ENCODE results near the gene ECHS1. TPM values are rescaled to one million over a fixed set of nuclear protein-coding genes. Genes with fewer than 3 reads are reported as not detected.
A peak's percentile ranks its signal among the peaks of the same experiment; 100 is the strongest.

The ECHS1 gene
- total and polyA plus RNA-seq, 5 donors from 2014 or later: 16.9 to 91.7 (median 87.8) TPM

DNA sequence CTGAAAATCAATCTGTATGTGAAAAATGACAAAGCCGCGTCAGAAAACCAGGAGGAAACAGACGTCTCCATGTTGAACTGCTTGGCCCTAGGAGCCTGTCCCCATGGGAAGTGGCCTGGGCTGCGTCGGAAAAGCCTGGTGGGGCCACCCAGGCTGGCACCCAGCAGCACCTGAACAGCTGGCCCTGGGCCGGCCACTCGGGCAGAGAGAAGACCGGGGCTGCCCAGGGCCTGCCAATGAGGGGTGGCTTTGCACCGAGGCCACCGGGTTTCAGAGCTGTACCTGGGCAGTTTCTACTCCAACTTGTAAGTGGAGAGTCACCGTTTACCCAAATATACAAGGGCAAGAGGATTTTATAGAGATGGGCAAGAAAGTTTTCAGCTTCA, 14.2 kb downstream of the ECHS1 start:
- ATAC-seq (ENCODE audit: low read depth in 2 of 2) (no peak), DNase-seq (no peak)
- Mint-ChIP-seq H3K27me3 (no peaks in the 10 kb centered on the region), H3K4me3 (peak overlapping the region in 2 of 4 donors; percentile 48 to 70), H3K27ac (no peak overlapping the region), H3K9me3 (no peaks in the 10 kb centered on the region), H3K4me1 (peaks cover 0 to 22% (median 7%) of the 10 kb centered on the region in 4 donors), H3K36me3 (peaks cover 15% of the 10 kb centered on the region)
- peaks cover 18% of the 10 kb centered on the region for H3K4me1 ChIP-seq (ENCODE audit: control insufficient read depth, insufficient read depth, low read length, poor library complexity, severe bottlenecking)
- H3K27ac ChIP-seq (ENCODE audit: insufficient read depth, low read length, poor library complexity, severe bottlenecking): no peak overlapping the region
- no peaks in the 10 kb centered on the region for H3K27me3 ChIP-seq (ENCODE audit: control insufficient read depth, insufficient read depth, low read length)
- H3K36me3 ChIP-seq (ENCODE audit: control insufficient read depth, insufficient read depth, low read length): peaks cover 3% of the 10 kb centered on the region
- H3K4me3 ChIP-seq (ENCODE audit: low read depth, low read length): no peak overlapping the region
- no peaks in the 10 kb centered on the region for H3K9me3 ChIP-seq (ENCODE audit: control insufficient read depth in 2 of 2, low read length in 2 of 2)

DNA sequence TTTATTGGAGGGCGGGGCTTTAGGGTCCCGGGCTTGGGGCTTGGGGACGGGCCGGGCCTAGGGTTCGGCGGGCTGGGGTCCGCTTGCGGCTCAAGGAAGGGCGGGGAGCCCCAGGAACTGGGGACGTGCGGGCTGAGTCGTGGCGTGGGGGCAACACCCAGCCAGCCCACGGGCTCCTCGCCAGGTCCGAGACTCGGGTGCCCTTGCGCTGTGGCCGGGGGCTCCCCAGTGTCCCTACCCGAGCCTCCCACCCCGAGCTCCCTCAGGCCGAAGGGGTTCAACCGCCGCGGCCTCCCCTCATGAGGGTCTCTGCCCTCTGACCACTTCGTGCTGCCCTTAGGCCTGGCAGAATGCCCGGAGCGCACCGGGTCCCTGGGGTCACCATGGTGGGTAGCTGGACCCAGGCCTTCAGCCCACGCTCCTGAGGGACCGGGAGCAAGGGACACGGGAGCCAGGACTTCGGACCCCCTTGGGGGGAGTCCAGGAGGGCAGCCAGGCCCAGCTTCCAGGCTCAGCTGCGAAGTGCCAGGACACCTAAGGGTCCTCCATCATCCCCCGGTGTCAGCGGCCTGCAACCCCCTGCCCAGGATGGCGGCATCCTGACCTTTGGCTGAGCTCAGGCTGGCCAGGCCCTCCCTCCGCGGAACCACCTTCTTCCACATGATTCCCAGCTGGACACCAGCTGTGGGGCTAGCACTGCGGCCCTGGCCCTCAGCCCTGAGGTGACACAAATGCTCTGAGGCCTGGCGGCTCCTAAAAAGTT, 14.8 kb downstream of the ECHS1 start:
- Histone ChIP-seq H3K27ac (ENCODE audit: insufficient read depth, low read length, poor library complexity, severe bottlenecking) (no peak overlapping the region), H3K27me3 (ENCODE audit: control insufficient read depth, insufficient read depth, low read length) (no peaks in the 10 kb centered on the region), H3K9me3 (ENCODE audit: control insufficient read depth in 2 of 2, low read length in 2 of 2) (no peaks in the 10 kb centered on the region), H3K4me1 (ENCODE audit: control insufficient read depth, insufficient read depth, low read length, poor library complexity, severe bottlenecking) (peaks cover 18% of the 10 kb centered on the region), H3K36me3 (ENCODE audit: control insufficient read depth, insufficient read depth, low read length) (peaks cover 3% of the 10 kb centered on the region), H3K4me3 (ENCODE audit: low read depth, low read length) (no peak overlapping the region)
- DNase-seq (no peak), ATAC-seq (ENCODE audit: low read depth in 2 of 2) (no peak)
- H3K9me3 Mint-ChIP-seq: no peaks in the 10 kb centered on the region
- peak overlapping the region in 2 of 4 donors; percentile 46 to 70 for H3K4me3 Mint-ChIP-seq
- no peak overlapping the region for H3K27ac Mint-ChIP-seq
- peaks cover 14% of the 10 kb centered on the region for H3K36me3 Mint-ChIP-seq
- H3K4me1 Mint-ChIP-seq: peaks cover 0 to 22% (median 7%) of the 10 kb centered on the region in 4 donors
- no peaks in the 10 kb centered on the region for H3K27me3 Mint-ChIP-seq

GRCh38 chr10:133357285-133358161, 15.6 kb downstream of the ECHS1 start, which contains the start of gene FUOM:
Gene FUOM, minus strand, starts transcription at chr10:133358019. Its CDS starts 12 bp downstream, at chr10:133358007.
- Mint-ChIP-seq H3K27ac (peak within 1 kb of the TSS in 1 of 3 donors; percentile 73), H3K27me3 (peaks cover under 1% of the 10 kb centered on the region), H3K9me3 (no peaks in the 10 kb centered on the region), H3K36me3 (peaks cover 12% of the 10 kb centered on the region), H3K4me1 (peaks cover 0 to 22% (median 7%) of the 10 kb centered on the region in 4 donors), H3K4me3 (peak within 1 kb of the TSS in 3 of 4 donors; percentile 76 to 85 (median 78))
- DNase-seq (peak; percentile 68 to 72 (median 69)), ATAC-seq (ENCODE audit: low read depth in 2 of 2) (peak; percentile 83)
- Histone ChIP-seq H3K27ac (ENCODE audit: insufficient read depth, low read length, poor library complexity, severe bottlenecking) (peak within 1 kb of the TSS; percentile 51), H3K4me3 (ENCODE audit: low read depth, low read length) (no peak within 1 kb of the TSS), H3K36me3 (ENCODE audit: control insufficient read depth, insufficient read depth, low read length) (no peaks in the 10 kb centered on the region), H3K9me3 (ENCODE audit: control insufficient read depth in 2 of 2, low read length in 2 of 2) (no peaks in the 10 kb centered on the region), H3K4me1 (ENCODE audit: control insufficient read depth, insufficient read depth, low read length, poor library complexity, severe bottlenecking) (peaks cover 18% of the 10 kb centered on the region), H3K27me3 (ENCODE audit: control insufficient read depth, insufficient read depth, low read length) (no peaks in the 10 kb centered on the region)

GRCh38 chr10:133356549-133357284, 16.4 kb downstream of the ECHS1 start:
- Mint-ChIP-seq H3K4me3 (peak overlapping the region in 3 of 4 donors; percentile 69 to 85 (median 78)), H3K4me1 (peaks cover 0 to 17% (median 6%) of the 10 kb centered on the region in 4 donors), H3K36me3 (peaks cover 4% of the 10 kb centered on the region), H3K9me3 (no peaks in the 10 kb centered on the region), H3K27ac (peak overlapping the region in 2 of 3 donors; percentile 56 to 73), H3K27me3 (peaks cover 4% of the 10 kb centered on the region)
- ATAC-seq (ENCODE audit: low read depth in 2 of 2) (no peak), DNase-seq (no peak)
- no peaks in the 10 kb centered on the region for H3K9me3 ChIP-seq (ENCODE audit: control insufficient read depth in 2 of 2, low read length in 2 of 2)
- no peaks in the 10 kb centered on the region for H3K36me3 ChIP-seq (ENCODE audit: control insufficient read depth, insufficient read depth, low read length)
- H3K4me3 ChIP-seq (ENCODE audit: low read depth, low read length): no peak overlapping the region
- no peaks in the 10 kb centered on the region for H3K27me3 ChIP-seq (ENCODE audit: control insufficient read depth, insufficient read depth, low read length)
- H3K4me1 ChIP-seq (ENCODE audit: control insufficient read depth, insufficient read depth, low read length, poor library complexity, severe bottlenecking): peaks cover 18% of the 10 kb centered on the region
- H3K27ac ChIP-seq (ENCODE audit: insufficient read depth, low read length, poor library complexity, severe bottlenecking): no peak overlapping the region

GRCh38 chr10:133355991-133356390, 17.2 kb downstream of the ECHS1 start:
- Mint-ChIP-seq H3K4me1 (peaks cover 0 to 10% (median 3%) of the 10 kb centered on the region in 4 donors), H3K9me3 (no peaks in the 10 kb centered on the region), H3K4me3 (peak overlapping the region; percentile 70 to 79 (median 75)), H3K27me3 (peaks cover 4% of the 10 kb centered on the region), H3K27ac (no peak overlapping the region), H3K36me3 (no peaks in the 10 kb centered on the region)
- Histone ChIP-seq H3K36me3 (ENCODE audit: control insufficient read depth, insufficient read depth, low read length) (no peaks in the 10 kb centered on the region), H3K4me1 (ENCODE audit: control insufficient read depth, insufficient read depth, low read length, poor library complexity, severe bottlenecking) (peaks cover 18% of the 10 kb centered on the region), H3K4me3 (ENCODE audit: low read depth, low read length) (no peak overlapping the region), H3K27ac (ENCODE audit: insufficient read depth, low read length, poor library complexity, severe bottlenecking) (no peak overlapping the region), H3K27me3 (ENCODE audit: control insufficient read depth, insufficient read depth, low read length) (no peaks in the 10 kb centered on the region), H3K9me3 (ENCODE audit: control insufficient read depth in 2 of 2, low read length in 2 of 2) (no peaks in the 10 kb centered on the region)
- DNase-seq (no peak), ATAC-seq (ENCODE audit: low read depth in 2 of 2) (no peak)

DNA sequence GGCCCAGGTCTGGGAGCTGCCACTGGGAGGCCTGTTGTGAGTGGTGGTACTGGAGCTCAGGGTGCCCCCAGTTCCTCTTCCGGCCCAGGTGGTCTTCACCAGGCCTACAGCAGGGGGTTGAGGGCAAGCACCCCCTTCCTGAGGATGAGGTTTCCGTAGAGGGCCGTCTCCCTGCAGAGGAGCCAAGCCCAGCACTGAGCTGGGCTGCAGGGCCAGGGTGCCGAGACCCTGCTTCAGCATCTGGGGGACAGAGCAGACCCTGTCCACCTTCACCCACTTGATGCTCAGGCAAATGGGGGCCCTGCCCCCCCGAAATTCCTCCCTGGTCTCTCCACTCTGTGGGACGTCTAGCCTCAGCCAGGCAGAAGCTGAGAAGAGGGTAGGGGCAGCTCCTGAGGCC, 17.9 kb downstream of the ECHS1 start:
- no peak overlapping the region for H3K27ac ChIP-seq (ENCODE audit: insufficient read depth, low read length, poor library complexity, severe bottlenecking)
- Mint-ChIP-seq H3K27me3 (peaks cover 4% of the 10 kb centered on the region), H3K9me3 (no peaks in the 10 kb centered on the region), H3K27ac (no peak overlapping the region), H3K4me3 (no peak overlapping the region), H3K36me3 (no peaks in the 10 kb centered on the region), H3K4me1 (peaks cover 0 to 9% (median 2%) of the 10 kb centered on the region in 4 donors)
- DNase-seq (no peak), ATAC-seq (ENCODE audit: low read depth in 2 of 2) (no peak)
- no peaks in the 10 kb centered on the region for H3K36me3 ChIP-seq (ENCODE audit: control insufficient read depth, insufficient read depth, low read length)
- H3K4me3 ChIP-seq (ENCODE audit: low read depth, low read length): no peak overlapping the region
- no peaks in the 10 kb centered on the region for H3K27me3 ChIP-seq (ENCODE audit: control insufficient read depth, insufficient read depth, low read length)
- H3K9me3 ChIP-seq (ENCODE audit: control insufficient read depth in 2 of 2, low read length in 2 of 2): no peaks in the 10 kb centered on the region
- H3K4me1 ChIP-seq (ENCODE audit: control insufficient read depth, insufficient read depth, low read length, poor library complexity, severe bottlenecking): peaks cover 18% of the 10 kb centered on the region

DNA sequence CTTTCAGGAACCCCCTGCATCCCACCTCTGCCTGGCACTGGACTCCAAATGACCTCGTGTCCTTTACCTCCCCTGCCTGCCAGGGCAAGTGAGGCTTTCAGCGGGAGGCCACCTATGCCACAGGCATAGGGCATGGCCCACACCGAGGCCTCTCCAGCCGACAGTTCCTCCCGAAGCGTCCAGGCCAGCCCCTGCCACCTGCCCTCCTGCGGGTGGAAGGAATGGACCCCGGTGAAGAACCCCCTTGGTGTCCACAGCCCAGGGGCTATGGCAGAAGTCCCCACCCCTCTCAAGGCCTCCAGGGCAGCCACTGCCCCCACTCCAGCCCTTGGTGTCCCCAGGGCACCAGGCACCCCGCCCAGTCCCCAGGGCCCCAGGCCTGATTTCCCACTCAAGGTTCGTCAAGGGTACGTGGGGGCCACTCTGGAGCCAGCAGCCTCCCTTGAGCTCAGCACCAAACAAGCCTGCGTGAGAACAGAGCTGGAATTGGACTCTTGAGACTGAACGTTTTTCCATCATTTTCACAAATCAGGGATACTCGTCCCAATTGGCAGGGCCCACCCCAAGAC, 18.4 kb downstream of the ECHS1 start:
- peaks cover 0 to 9% (median 0%) of the 10 kb centered on the region in 4 donors for H3K4me1 Mint-ChIP-seq
- no peaks in the 10 kb centered on the region for H3K36me3 Mint-ChIP-seq
- Histone ChIP-seq H3K27ac (ENCODE audit: insufficient read depth, low read length, poor library complexity, severe bottlenecking) (no peak overlapping the region), H3K4me1 (ENCODE audit: control insufficient read depth, insufficient read depth, low read length, poor library complexity, severe bottlenecking) (peaks cover 18% of the 10 kb centered on the region), H3K27me3 (ENCODE audit: control insufficient read depth, insufficient read depth, low read length) (no peaks in the 10 kb centered on the region), H3K9me3 (ENCODE audit: control insufficient read depth in 2 of 2, low read length in 2 of 2) (no peaks in the 10 kb centered on the region), H3K4me3 (ENCODE audit: low read depth, low read length) (no peak overlapping the region), H3K36me3 (ENCODE audit: control insufficient read depth, insufficient read depth, low read length) (no peaks in the 10 kb centered on the region)
- peaks cover 4% of the 10 kb centered on the region for H3K27me3 Mint-ChIP-seq
- DNase-seq (no peak), ATAC-seq (ENCODE audit: low read depth in 2 of 2) (no peak)
- no peak overlapping the region for H3K27ac Mint-ChIP-seq
- H3K4me3 Mint-ChIP-seq: peak overlapping the region in 1 of 4 donors; percentile 43
- H3K9me3 Mint-ChIP-seq: no peaks in the 10 kb centered on the region
